HCT116 (cell line): ENCODE data around the gene APOL3.
"Not testable (repeated sequence)": the region's sequence is repeated elsewhere in the genome, so short reads cannot be mapped to it uniquely, and the experiment has no call there.

ENCODE experiments used
- CTCF ChIP-seq, 3 experiments: fragments of 200-600 bp in 1 of 3; sonication (generic) in 1 of 3; IDR thresholded peaks in 2 of 3; conservative IDR thresholded peaks in 1 of 3; 2 replicates each; pipeline ENCODE4 v1.5.1; 2012 to 2017; ENCODE audit warnings: low read depth in 2 of 3, low read length in 2 of 3, antibody characterized with exemption in 1 of 3, borderline replicate concordance in 1 of 3, control low read depth in 1 of 3, mild to moderate bottlenecking in 1 of 3, mixed read lengths in 1 of 3, mixed run types in 1 of 3, moderate library complexity in 1 of 3; ENCODE audit not compliant: insufficient read depth in 1 of 3
- EGR1 ChIP-seq: IDR thresholded peaks from 2 replicates; pipeline ENCODE4 v1.6.1; 2012; ENCODE audit warnings: low read depth
- EZH2 ChIP-seq: fragments of 200-600 bp; sonication (generic); IDR thresholded peaks from 2 replicates; pipeline ENCODE4 v1.6.1; 2017; ENCODE audit warnings: antibody characterized with exemption, mixed run types
- JUND ChIP-seq: IDR thresholded peaks from 2 replicates; pipeline ENCODE4 v1.6.1; 2012
- MAX ChIP-seq: IDR thresholded peaks from 2 replicates; pipeline ENCODE4 v1.6.1; 2012
- POLR2A ChIP-seq: IDR thresholded peaks from 2 replicates; pipeline ENCODE4 v1.7.0; 2011; ENCODE audit warnings: borderline replicate concordance; ENCODE audit not compliant: insufficient read depth, insufficient read length; ENCODE audit errors: extremely low read depth
- RAD21 ChIP-seq: IDR thresholded peaks from 2 replicates; pipeline ENCODE4 v1.6.1; 2012; ENCODE audit warnings: low read depth, mild to moderate bottlenecking
- REST ChIP-seq: IDR thresholded peaks from 2 replicates; pipeline ENCODE4 v1.6.1; 2012; ENCODE audit warnings: low read depth
- SIN3A ChIP-seq: IDR thresholded peaks from 2 replicates; pipeline ENCODE4 v1.6.1; 2012; ENCODE audit warnings: low read depth
- SP1 ChIP-seq: IDR thresholded peaks from 2 replicates; pipeline ENCODE4 v1.6.1; 2012; ENCODE audit warnings: low read depth
- YY1 ChIP-seq: IDR thresholded peaks from 2 replicates; pipeline ENCODE4 v1.6.1; 2011; ENCODE audit warnings: low read length, low read depth, moderate library complexity, mild to moderate bottlenecking; ENCODE audit not compliant: insufficient replicate concordance; ENCODE audit errors: extremely low read depth

DNA sequence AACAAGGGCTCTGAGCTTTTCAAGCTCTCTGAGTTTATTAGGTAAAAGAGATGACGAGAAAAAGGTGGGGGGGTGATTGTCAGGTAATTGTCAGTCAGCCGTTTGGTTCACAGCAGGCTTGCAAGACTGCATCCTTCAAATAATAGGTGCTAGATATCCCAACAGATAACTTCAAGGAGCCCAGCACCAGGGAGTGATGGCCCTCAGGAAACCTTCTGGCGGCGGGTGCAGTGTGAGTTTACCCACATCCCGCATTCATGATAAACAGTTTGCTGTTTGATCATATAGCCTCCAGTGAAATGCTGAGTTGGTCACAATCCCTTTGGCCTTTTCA, 1.2 kb upstream of the APOL3 start:
- not testable (repeated sequence) for TF ChIP-seq CTCF (IDR thresholded peaks at IDR 0.05 in 2 of 3, conservative IDR thresholded peaks at IDR 0.05 in 1 of 3; ENCODE audit: borderline replicate concordance in 1 of 3, insufficient read depth in 1 of 3, low read depth in 2 of 3, low read length in 2 of 3); SP1; JUND; POLR2A; SIN3A; RAD21; YY1; REST; EGR1; EZH2; MAX
